H1 (cell line): Measurements from ENCODE around the gene SVIL. TPM values are rescaled to one million over a fixed set of nuclear protein-coding genes. Genes with fewer than 3 reads are reported as not detected.
"Not testable (repeated sequence)": the region's sequence is repeated elsewhere in the genome, so short reads cannot be mapped to it uniquely, and the experiment has no call there.

Source experiments
- CTCF ChIA-PET: fragments of 300-600 bp; sonication (Branson Sonifier 250); formaldehyde crosslinking; loops from one replicate; lab custom pipeline; 2021; ENCODE audit not compliant: partially characterized antibody; lab: Charles Lee
- POLR2A ChIA-PET: fragments of 300-600 bp; sonication (Branson Sonifier 250); formaldehyde crosslinking; loops from one replicate; lab custom pipeline; 2021; ENCODE audit warnings: inconsistent platforms; ENCODE audit not compliant: partially characterized antibody; lab: Charles Lee
- DNase-seq, 2 experiments: peaks; one replicate each; pipeline versions ENCODE4 v3.0.0 to v3.0.0-alpha.2; 2010 to 2022; ENCODE audit warnings: low spot score in 2 of 2, low read depth in 1 of 2, mixed read lengths in 1 of 2
- FAIRE-seq: peaks from 2 replicates; lab custom pipeline; 2011; peaks lifted over from hg19 to GRCh38; lab: Jason Lieb, UNC
- H2AFZ ChIP-seq: 2 replicates; pipeline ENCODE4 v1.8.1; 2012; ENCODE audit warnings: low read length, inconsistent platforms
- H2AK5ac ChIP-seq: 2 replicates; pipeline ENCODE4 v1.6.1; 2013; ENCODE audit warnings: low read depth, low read length
- H2BK120ac ChIP-seq: replicated peaks from 2 replicates; pipeline ENCODE3; 2013; ENCODE audit warnings: low read depth, low read length, inconsistent platforms
- H2BK12ac ChIP-seq: 2 replicates; pipeline ENCODE4 v1.6.1; 2013; ENCODE audit warnings: low read depth, low read length
- H2BK15ac ChIP-seq: 2 replicates; pipeline ENCODE4 v1.6.1; 2013; ENCODE audit warnings: low read length
- H2BK20ac ChIP-seq: 2 replicates; pipeline ENCODE4 v1.6.1; 2013; ENCODE audit warnings: low read length
- H2BK5ac ChIP-seq: 2 replicates; pipeline ENCODE4 v1.6.1; 2013; ENCODE audit warnings: low read depth, low read length
- H3K14ac ChIP-seq: 2 replicates; pipeline ENCODE4 v1.6.1; 2013; ENCODE audit warnings: inconsistent platforms; ENCODE audit not compliant: insufficient read length
- H3K18ac ChIP-seq: 2 replicates; pipeline ENCODE4 v1.6.1; 2013; ENCODE audit warnings: low read length; ENCODE audit errors: extremely low read depth
- H3K23ac ChIP-seq: 2 replicates; pipeline ENCODE4 v1.6.1; 2013; ENCODE audit warnings: inconsistent platforms; ENCODE audit not compliant: insufficient read length
- H3K23me2 ChIP-seq: 2 replicates; pipeline ENCODE4 v1.6.1; 2013; ENCODE audit warnings: low read depth, low read length
- H3K27ac ChIP-seq: 2 replicates; pipeline ENCODE4 v1.6.1; 2011; ENCODE audit warnings: low read depth, low read length, inconsistent platforms
- H3K27me3 ChIP-seq, 4 experiments: replicated peaks in 1 of 4; 1 replicate in 1 of 4; 2 replicates in 3 of 4; pipeline versions ENCODE4 v1.6.1 to v1.8.1; 2011 to 2013; ENCODE audit warnings: low read length in 3 of 4, mild to moderate bottlenecking in 3 of 4, inconsistent platforms in 2 of 4, mixed read lengths in 2 of 4, moderate library complexity in 1 of 4; ENCODE audit not compliant: control insufficient read depth in 3 of 4, insufficient read depth in 3 of 4; ENCODE audit errors: extremely low read depth in 1 of 4
- H3K36me3 ChIP-seq, 4 experiments: 2 replicates each; pipeline versions ENCODE4 v1.6.1 to v1.8.1; 2011 to 2013; ENCODE audit warnings: mild to moderate bottlenecking in 4 of 4, low read length in 3 of 4, moderate library complexity in 2 of 4, control low read depth in 1 of 4, inconsistent platforms in 1 of 4; ENCODE audit not compliant: insufficient read depth in 4 of 4, control insufficient read depth in 2 of 4
- H3K4ac ChIP-seq: replicated peaks from 2 replicates; pipeline ENCODE3; 2013; ENCODE audit warnings: low read length, low read depth, mixed read lengths, inconsistent platforms; ENCODE audit not compliant: insufficient read length
- H3K4me1 ChIP-seq, 4 experiments: replicated peaks in 1 of 4; 1 replicate in 1 of 4; 2 replicates in 3 of 4; pipeline versions ENCODE4 v1.6.1 to v1.8.1; 2011 to 2013; ENCODE audit warnings: low read length in 3 of 4, inconsistent platforms in 2 of 4, mixed read lengths in 1 of 4; ENCODE audit not compliant: insufficient read depth in 4 of 4, control insufficient read depth in 3 of 4
- H3K4me2 ChIP-seq, 2 experiments: 2 replicates each; pipeline versions ENCODE4 v1.6.1 to v1.8.1; 2011 to 2013; ENCODE audit warnings: low read depth in 2 of 2, low read length in 2 of 2, control low read depth in 1 of 2, inconsistent platforms in 1 of 2, mild to moderate bottlenecking in 1 of 2; ENCODE audit not compliant: insufficient read depth in 1 of 2
- H3K4me3 ChIP-seq, 4 experiments: fragments of 200-600, 300-600 bp in 1 of 4; sonication (generic), shearing (Covaris generic), sonication (Bioruptor Twin) in 1 of 4; 2 replicates each; pipeline versions ENCODE4 v1.5.1 to v1.8.1; 2011 to 2016; ENCODE audit warnings: low read length in 4 of 4, low read depth in 3 of 4, control low read depth in 2 of 4, inconsistent platforms in 2 of 4, mild to moderate bottlenecking in 2 of 4, mixed read lengths in 1 of 4, moderate library complexity in 1 of 4; ENCODE audit not compliant: insufficient read depth in 2 of 4; ENCODE audit errors: extremely low read depth in 1 of 4
- H3K56ac ChIP-seq: replicated peaks from 2 replicates; pipeline ENCODE3; 2013; ENCODE audit warnings: low read depth, mild to moderate bottlenecking, mixed read lengths, low read length, inconsistent platforms; ENCODE audit not compliant: insufficient read length
- H3K79me1 ChIP-seq: 2 replicates; pipeline ENCODE4 v1.6.1; 2013; ENCODE audit warnings: low read depth, low read length, control low read depth
- H3K79me2 ChIP-seq, 2 experiments: 2 replicates each; pipeline versions ENCODE4 v1.6.1 to v1.8.1; 2012 to 2013; ENCODE audit warnings: low read length in 2 of 2, mild to moderate bottlenecking in 2 of 2, inconsistent platforms in 1 of 2; ENCODE audit not compliant: insufficient read depth in 2 of 2, control insufficient read depth in 1 of 2
- H3K9ac ChIP-seq, 4 experiments: replicated peaks in 1 of 4; 1 replicate in 1 of 4; 2 replicates in 3 of 4; pipeline versions ENCODE4 v1.6.1 to v1.8.1; 2011 to 2013; ENCODE audit warnings: low read depth in 3 of 4, low read length in 3 of 4, control low read depth in 2 of 4, mild to moderate bottlenecking in 2 of 4, moderate library complexity in 2 of 4, inconsistent platforms in 1 of 4; ENCODE audit errors: extremely low read depth in 1 of 4
- H3K9me3 ChIP-seq, 2 experiments: 2 replicates each; pipeline versions ENCODE4 v1.6.1 to v1.8.1; 2012 to 2013; ENCODE audit warnings: mild to moderate bottlenecking in 2 of 2, moderate library complexity in 2 of 2, control low read depth in 1 of 2, inconsistent platforms in 1 of 2, low read depth in 1 of 2, low read length in 1 of 2, mixed read lengths in 1 of 2; ENCODE audit not compliant: insufficient read depth in 2 of 2
- H4K20me1 ChIP-seq, 2 experiments: replicated peaks in 1 of 2; 2 replicates each; pipeline versions ENCODE3 to v1.8.1; 2011 to 2013; ENCODE audit warnings: inconsistent platforms in 2 of 2, low read length in 2 of 2, mild to moderate bottlenecking in 1 of 2; ENCODE audit not compliant: insufficient read depth in 2 of 2, control insufficient read depth in 1 of 2
- H4K5ac ChIP-seq: 2 replicates; pipeline ENCODE4 v1.6.1; 2013; ENCODE audit warnings: low read length, low read depth, mixed read lengths, inconsistent platforms; ENCODE audit not compliant: insufficient read length
- H4K8ac ChIP-seq: 2 replicates; pipeline ENCODE4 v1.8.0; 2013; ENCODE audit warnings: mild to moderate bottlenecking, moderate library complexity, low read length, inconsistent platforms; ENCODE audit not compliant: insufficient read depth; ENCODE audit errors: extremely low read depth
- H4K91ac ChIP-seq: replicated peaks from 2 replicates; pipeline ENCODE3; 2013; ENCODE audit warnings: low read length, mixed read lengths, inconsistent platforms; ENCODE audit not compliant: insufficient read length
- WGBS, 2 experiments: shearing (Covaris generic) in 1 of 2; methylation state at CpG; one replicate each; pipeline versions ENCODE4 v1.1.6 to v1.1.7; 2013 to 2015; ENCODE audit warnings: low lambda C conversion rate in 2 of 2, mixed read lengths in 2 of 2, inconsistent platforms in 1 of 2, low coverage in 1 of 2, missing lambda C conversion rate in 1 of 2; ENCODE audit not compliant: insufficient replicate concordance in 2 of 2, insufficient coverage in 1 of 2, insufficient read length in 1 of 2; ENCODE audit errors: extremely low coverage in 1 of 2, missing lambda C conversion rate in 1 of 2; 5-methylcytosine and 5-hydroxymethylcytosine counted together
- polyA plus RNA-seq, 7 experiments: library from polyadenylated mRNA; depleted of rRNA in 3 of 7; stranded (reverse) in 5 of 7; unstranded in 2 of 7; fragments of >200 nt in 5 of 7; fragments of 200-250 nt in 2 of 7; gene quantifications; 1 replicate in 5 of 7; 2 replicates in 1 of 7; 4 replicates in 1 of 7; pipeline versions ENCODE4 v1.2.1 to v1.2.3, GENCODE V29; 2011 to 2013; ENCODE audit warnings: missing spikeins in 2 of 7, mixed read lengths in 2 of 7
- total RNA-seq: library from RNA; stranded (reverse); fragmentation: NEBNext Ultra II Directional; extraction: Animal tissue kit (Norgen Biotek cat#: 25700); gene quantifications from 2 replicates; pipeline ENCODE4 v1.2.1, GENCODE V29; 2021

The SVIL gene
- total and polyA plus RNA-seq, 2 of the 8 experiments (the other 6 are each of a cell fraction or from before 2014, with no cell fraction given), result 4.7 to 15.4 TPM

DNA sequence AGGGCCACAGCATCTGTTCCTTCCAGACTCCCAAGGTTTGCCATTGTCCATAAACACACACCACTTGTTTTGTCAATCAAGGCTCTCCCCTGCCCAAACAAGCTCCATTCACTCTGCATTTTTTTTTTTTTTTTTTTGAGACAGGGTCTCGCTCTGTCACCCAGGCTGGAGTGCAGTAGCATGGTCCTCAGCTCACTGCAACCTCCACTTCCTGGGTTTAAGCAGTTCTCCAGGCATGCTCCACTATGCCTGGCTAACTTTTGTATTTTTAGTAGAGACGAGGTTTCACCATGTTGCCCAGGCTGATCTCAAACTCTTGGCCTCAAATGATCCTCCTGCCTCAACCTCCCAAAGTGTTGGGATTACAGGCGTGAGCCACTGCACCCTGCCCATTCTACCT is 24.4 kb downstream of the SVIL start:
- CTCF ChIA-PET, result interaction anchor here (0.5 to 2.5 kb wide), 6 partner anchors 15 to 126 kb away, joined by 3 to 5 read pairs (median 4); no protein-coding TSS in a partner anchor
- H3K36me3 ChIP-seq, H3K4me3 ChIP-seq, H4K8ac ChIP-seq, H2BK20ac ChIP-seq, H3K27me3 ChIP-seq, H3K18ac ChIP-seq, H4K5ac ChIP-seq, H3K23ac ChIP-seq, H2AK5ac ChIP-seq, POLR2A ChIA-PET, H3K9ac ChIP-seq, H3K27ac ChIP-seq, H3K23me2 ChIP-seq, H2BK12ac ChIP-seq, H3K79me1 ChIP-seq, DNase-seq, H4K20me1 ChIP-seq, H4K91ac ChIP-seq, H3K79me2 ChIP-seq, H3K14ac ChIP-seq, H3K9me3 ChIP-seq, H3K4me2 ChIP-seq, FAIRE-seq, H3K4me1 ChIP-seq, H2BK15ac ChIP-seq, H2AFZ ChIP-seq, H3K4ac ChIP-seq, H3K56ac ChIP-seq, H2BK5ac ChIP-seq, H2BK120ac ChIP-seq: not testable (repeated sequence)
- WGBS, 2 experiments, result 77% methylated on average over 2 of the region's 3 CpGs; no CpG with 5 or more reads in 1 of the 2 experiments
